ENCODE data around the gene GPHB5. TPM values are rescaled to one million over a fixed set of nuclear protein-coding genes. Genes with fewer than 3 reads are reported as not detected.

GPHB5 gene, protein sequence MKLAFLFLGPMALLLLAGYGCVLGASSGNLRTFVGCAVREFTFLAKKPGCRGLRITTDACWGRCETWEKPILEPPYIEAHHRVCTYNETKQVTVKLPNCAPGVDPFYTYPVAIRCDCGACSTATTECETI
- total RNA-seq, result not detected in 2 replicates

DNA sequence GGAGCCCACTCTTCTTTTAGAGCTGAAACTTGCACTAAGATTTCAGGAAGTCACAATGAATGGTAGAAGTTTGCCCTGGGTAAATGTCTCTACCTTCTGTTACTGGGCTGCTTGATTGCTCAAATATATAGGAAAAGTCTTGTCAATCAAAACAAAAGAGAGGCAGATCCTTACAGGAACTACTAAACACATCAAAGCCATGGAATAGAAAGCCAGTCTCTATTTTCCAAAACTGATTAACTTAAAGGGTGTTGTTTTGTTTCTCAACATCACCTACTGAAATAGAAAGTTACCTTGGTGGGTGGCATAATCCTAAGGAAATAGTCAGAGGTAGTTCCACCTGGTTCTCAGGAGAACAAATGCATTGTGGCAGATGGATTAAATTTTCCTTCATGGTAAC is at the start of gene GPHB5:
Gene GPHB5, minus strand, starts transcription at position 101 of the 400 bp plus-strand sequence. CDS start 1,086 bp downstream, outside the sequence.
- TF ChIP-seq, protein P1, sequence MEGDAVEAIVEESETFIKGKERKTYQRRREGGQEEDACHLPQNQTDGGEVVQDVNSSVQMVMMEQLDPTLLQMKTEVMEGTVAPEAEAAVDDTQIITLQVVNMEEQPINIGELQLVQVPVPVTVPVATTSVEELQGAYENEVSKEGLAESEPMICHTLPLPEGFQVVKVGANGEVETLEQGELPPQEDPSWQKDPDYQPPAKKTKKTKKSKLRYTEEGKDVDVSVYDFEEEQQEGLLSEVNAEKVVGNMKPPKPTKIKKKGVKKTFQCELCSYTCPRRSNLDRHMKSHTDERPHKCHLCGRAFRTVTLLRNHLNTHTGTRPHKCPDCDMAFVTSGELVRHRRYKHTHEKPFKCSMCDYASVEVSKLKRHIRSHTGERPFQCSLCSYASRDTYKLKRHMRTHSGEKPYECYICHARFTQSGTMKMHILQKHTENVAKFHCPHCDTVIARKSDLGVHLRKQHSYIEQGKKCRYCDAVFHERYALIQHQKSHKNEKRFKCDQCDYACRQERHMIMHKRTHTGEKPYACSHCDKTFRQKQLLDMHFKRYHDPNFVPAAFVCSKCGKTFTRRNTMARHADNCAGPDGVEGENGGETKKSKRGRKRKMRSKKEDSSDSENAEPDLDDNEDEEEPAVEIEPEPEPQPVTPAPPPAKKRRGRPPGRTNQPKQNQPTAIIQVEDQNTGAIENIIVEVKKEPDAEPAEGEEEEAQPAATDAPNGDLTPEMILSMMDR (IDR thresholded peaks at IDR 0.05; ENCODE audit: extremely low read depth, low read depth, low read length), result no peak
- H3K4me1 ChIP-seq (ENCODE audit: insufficient read depth, low read length), result no peaks in the 10 kb centered on the region

DNA sequence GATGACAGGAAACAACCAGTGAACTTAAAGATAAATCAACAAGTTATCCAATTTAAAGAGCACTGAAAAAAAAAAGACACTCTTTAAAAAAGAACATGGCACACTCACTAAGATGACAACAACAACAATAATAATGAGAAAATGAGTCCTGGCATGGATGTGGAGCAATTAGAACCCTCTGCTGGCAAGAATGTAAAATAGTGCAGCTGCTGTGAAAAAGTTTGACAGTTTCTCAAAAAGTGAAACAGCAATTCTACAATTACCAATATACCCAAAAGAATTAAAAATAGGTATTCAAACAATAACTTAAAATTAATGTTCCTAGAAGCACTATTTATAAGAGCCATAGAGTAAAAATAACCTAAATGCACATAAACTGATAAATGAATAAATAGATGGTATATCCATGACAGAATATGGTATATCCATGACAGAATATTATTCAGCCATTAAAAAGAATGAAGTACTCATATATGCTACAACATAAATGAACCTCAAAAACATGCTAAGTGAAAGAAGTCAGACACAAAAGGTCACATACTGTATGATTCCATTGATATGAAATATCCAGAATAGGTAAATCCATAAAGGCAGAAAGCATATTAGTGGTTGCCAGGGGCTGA is 49.1 kb upstream of the GPHB5 start:
- H3K79me2 ChIP-seq (ENCODE audit: insufficient read depth, low read length), result no peaks in the 10 kb centered on the region
- H4K20me1 ChIP-seq (ENCODE audit: insufficient read depth, low read length), result no peaks in the 10 kb centered on the region
- H3K27me3 ChIP-seq (ENCODE audit: insufficient read depth, low read length), result no peaks in the 10 kb centered on the region
- no peaks in the 10 kb centered on the region for H3K4me1 ChIP-seq (ENCODE audit: insufficient read depth, low read length)
- H3K27ac ChIP-seq (ENCODE audit: low read depth, low read length), result no peak overlapping the region
- no peaks in the 10 kb centered on the region for H3K9me3 ChIP-seq (ENCODE audit: low read depth, low read length)
- no peak overlapping the region for H3K4me3 ChIP-seq (ENCODE audit: insufficient read depth, low read length)
- TF ChIP-seq, protein P1 (IDR thresholded peaks at IDR 0.05; ENCODE audit: extremely low read depth, low read depth, low read length), result peak; percentile 5
- DNase-seq (ENCODE audit: insufficient read length, low spot score, missing footprints), result no peak
- no peak overlapping the region for H3K4me2 ChIP-seq (ENCODE audit: insufficient read depth, low read length)
- no peak overlapping the region for H2AFZ ChIP-seq (ENCODE audit: low read length)
- H3K36me3 ChIP-seq (ENCODE audit: insufficient read depth, low read length), result no peaks in the 10 kb centered on the region

More for the DNA sequence above, at the start of gene GPHB5:
- H3K27me3 ChIP-seq (ENCODE audit: insufficient read depth, low read length), result no peaks in the 10 kb centered on the region
- no peak within 1 kb of the TSS for H2AFZ ChIP-seq (ENCODE audit: low read length)
- no peaks in the 10 kb centered on the region for H3K36me3 ChIP-seq (ENCODE audit: insufficient read depth, low read length)
- no peaks in the 10 kb centered on the region for H4K20me1 ChIP-seq (ENCODE audit: insufficient read depth, low read length)
- no peak within 1 kb of the TSS for H3K27ac ChIP-seq (ENCODE audit: low read depth, low read length)
- H3K79me2 ChIP-seq (ENCODE audit: insufficient read depth, low read length), result no peaks in the 10 kb centered on the region
- H3K4me3 ChIP-seq (ENCODE audit: insufficient read depth, low read length), result no peak within 1 kb of the TSS
- no peak for DNase-seq (ENCODE audit: insufficient read length, low spot score, missing footprints)
- H3K9me3 ChIP-seq (ENCODE audit: low read depth, low read length), result no peaks in the 10 kb centered on the region
- no peak within 1 kb of the TSS for H3K4me2 ChIP-seq (ENCODE audit: insufficient read depth, low read length)

DNA sequence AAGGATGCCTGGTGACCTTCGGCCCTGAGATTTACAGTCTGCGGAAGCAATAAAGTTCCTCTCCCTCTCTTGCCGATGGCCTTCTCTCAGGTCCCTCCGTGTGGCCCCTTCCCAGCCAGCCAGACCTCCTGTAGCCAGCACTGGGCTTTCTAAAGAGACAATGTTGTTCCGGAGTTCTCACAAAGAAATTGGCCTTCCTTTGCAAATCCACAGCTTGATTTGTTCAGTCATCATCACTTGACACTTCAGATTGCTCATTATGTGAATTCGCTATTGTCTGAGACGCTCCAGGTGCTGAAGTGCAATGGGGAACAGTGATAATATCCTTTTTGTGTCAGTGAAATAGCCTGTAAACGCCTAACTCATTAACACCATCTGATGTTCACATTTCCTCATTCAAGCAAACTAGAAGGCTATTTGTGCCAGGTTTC is 43.7 kb upstream of the GPHB5 start:
- Histone ChIP-seq H3K4me3 (ENCODE audit: insufficient read depth, low read length) (no peak overlapping the region), H3K4me1 (ENCODE audit: insufficient read depth, low read length) (no peaks in the 10 kb centered on the region), H2AFZ (ENCODE audit: low read length) (no peak overlapping the region), H3K9me3 (ENCODE audit: low read depth, low read length) (no peaks in the 10 kb centered on the region), H3K4me2 (ENCODE audit: insufficient read depth, low read length) (no peak overlapping the region), H3K36me3 (ENCODE audit: insufficient read depth, low read length) (no peaks in the 10 kb centered on the region), H3K27ac (ENCODE audit: low read depth, low read length) (no peak overlapping the region), H4K20me1 (ENCODE audit: insufficient read depth, low read length) (no peaks in the 10 kb centered on the region), H3K79me2 (ENCODE audit: insufficient read depth, low read length) (no peaks in the 10 kb centered on the region), H3K27me3 (ENCODE audit: insufficient read depth, low read length) (no peaks in the 10 kb centered on the region)
- DNase-seq (ENCODE audit: insufficient read length, low spot score, missing footprints), result no peak
- TF ChIP-seq, protein P1 (IDR thresholded peaks at IDR 0.05; ENCODE audit: extremely low read depth, low read depth, low read length), result no peak

DNA sequence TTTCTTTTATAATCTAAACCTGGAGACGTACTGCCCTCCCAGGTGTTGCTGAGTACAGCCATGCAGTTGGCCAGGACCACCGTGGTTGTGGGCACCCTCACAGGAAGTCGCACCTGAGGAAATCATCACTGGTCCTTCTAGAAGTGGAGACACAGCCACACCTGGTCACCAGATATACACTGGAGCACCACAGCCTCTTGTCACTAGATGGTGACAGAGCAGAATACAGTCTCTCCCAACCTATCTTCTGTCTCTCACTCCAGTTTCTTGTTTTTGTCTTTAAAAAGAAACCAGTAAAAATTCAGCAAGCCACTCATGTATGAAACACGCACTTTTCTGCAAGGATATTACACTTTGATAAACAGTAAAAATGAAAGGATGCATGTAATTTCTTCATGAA is 43.1 kb upstream of the GPHB5 start:
- Histone ChIP-seq H2AFZ (ENCODE audit: low read length) (no peak overlapping the region), H3K79me2 (ENCODE audit: insufficient read depth, low read length) (no peaks in the 10 kb centered on the region), H3K9me3 (ENCODE audit: low read depth, low read length) (no peaks in the 10 kb centered on the region), H3K4me2 (ENCODE audit: insufficient read depth, low read length) (no peak overlapping the region), H3K36me3 (ENCODE audit: insufficient read depth, low read length) (no peaks in the 10 kb centered on the region), H3K4me1 (ENCODE audit: insufficient read depth, low read length) (no peaks in the 10 kb centered on the region), H3K4me3 (ENCODE audit: insufficient read depth, low read length) (no peak overlapping the region), H3K27me3 (ENCODE audit: insufficient read depth, low read length) (no peaks in the 10 kb centered on the region), H4K20me1 (ENCODE audit: insufficient read depth, low read length) (no peaks in the 10 kb centered on the region), H3K27ac (ENCODE audit: low read depth, low read length) (no peak overlapping the region)
- no peak for DNase-seq (ENCODE audit: insufficient read length, low spot score, missing footprints)
- TF ChIP-seq, protein P1 (IDR thresholded peaks at IDR 0.05; ENCODE audit: extremely low read depth, low read depth, low read length), result no peak
